ENCODE data around the gene SHPK. TPM values are rescaled to one million over a fixed set of nuclear protein-coding genes. Genes with fewer than 3 reads are reported as not detected.
A peak's percentile ranks its signal among the peaks of the same experiment; 100 is the strongest.

Gene SHPK
- total and polyA plus RNA-seq, 8 donors: 10.4 to 16.8 (median 13.8) TPM

DNA sequence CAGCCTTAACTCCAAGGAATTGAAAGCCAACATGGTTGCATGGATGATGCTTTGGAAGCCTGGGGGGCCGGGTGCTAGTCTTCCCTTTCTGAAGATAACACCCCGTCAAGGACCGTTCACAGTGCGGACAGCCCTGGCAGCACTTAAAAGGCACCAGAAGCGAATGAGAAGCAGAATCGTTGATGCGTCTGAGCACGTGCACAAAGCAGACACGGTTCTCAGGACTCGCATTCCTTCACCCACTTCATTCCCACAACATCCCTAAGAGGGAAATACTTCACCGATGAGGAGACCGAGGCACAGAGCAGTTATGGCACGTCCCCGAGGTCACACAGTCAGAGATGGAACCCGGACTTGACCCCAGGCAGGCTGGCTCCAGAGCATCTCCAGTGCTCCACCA lies 41.1 kb downstream of the SHPK start:
- DNase-seq (no peak), ATAC-seq (no peak)
- Histone ChIP-seq H3K4me3 (no peak overlapping the region), H3K36me3 (peaks cover 0 to 12% of the 10 kb centered on the region in 2 donors), H3K27ac (no peak overlapping the region), H3K27me3 (no peaks in the 10 kb centered on the region), H3K9me3 (no peaks in the 10 kb centered on the region), H3K4me1 (no peaks in the 10 kb centered on the region)
- intact Hi-C loops (cut with DNase I): no loop called here
- TF ChIP-seq, protein P1, sequence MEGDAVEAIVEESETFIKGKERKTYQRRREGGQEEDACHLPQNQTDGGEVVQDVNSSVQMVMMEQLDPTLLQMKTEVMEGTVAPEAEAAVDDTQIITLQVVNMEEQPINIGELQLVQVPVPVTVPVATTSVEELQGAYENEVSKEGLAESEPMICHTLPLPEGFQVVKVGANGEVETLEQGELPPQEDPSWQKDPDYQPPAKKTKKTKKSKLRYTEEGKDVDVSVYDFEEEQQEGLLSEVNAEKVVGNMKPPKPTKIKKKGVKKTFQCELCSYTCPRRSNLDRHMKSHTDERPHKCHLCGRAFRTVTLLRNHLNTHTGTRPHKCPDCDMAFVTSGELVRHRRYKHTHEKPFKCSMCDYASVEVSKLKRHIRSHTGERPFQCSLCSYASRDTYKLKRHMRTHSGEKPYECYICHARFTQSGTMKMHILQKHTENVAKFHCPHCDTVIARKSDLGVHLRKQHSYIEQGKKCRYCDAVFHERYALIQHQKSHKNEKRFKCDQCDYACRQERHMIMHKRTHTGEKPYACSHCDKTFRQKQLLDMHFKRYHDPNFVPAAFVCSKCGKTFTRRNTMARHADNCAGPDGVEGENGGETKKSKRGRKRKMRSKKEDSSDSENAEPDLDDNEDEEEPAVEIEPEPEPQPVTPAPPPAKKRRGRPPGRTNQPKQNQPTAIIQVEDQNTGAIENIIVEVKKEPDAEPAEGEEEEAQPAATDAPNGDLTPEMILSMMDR (IDR thresholded peaks at IDR 0.05): no peak

DNA sequence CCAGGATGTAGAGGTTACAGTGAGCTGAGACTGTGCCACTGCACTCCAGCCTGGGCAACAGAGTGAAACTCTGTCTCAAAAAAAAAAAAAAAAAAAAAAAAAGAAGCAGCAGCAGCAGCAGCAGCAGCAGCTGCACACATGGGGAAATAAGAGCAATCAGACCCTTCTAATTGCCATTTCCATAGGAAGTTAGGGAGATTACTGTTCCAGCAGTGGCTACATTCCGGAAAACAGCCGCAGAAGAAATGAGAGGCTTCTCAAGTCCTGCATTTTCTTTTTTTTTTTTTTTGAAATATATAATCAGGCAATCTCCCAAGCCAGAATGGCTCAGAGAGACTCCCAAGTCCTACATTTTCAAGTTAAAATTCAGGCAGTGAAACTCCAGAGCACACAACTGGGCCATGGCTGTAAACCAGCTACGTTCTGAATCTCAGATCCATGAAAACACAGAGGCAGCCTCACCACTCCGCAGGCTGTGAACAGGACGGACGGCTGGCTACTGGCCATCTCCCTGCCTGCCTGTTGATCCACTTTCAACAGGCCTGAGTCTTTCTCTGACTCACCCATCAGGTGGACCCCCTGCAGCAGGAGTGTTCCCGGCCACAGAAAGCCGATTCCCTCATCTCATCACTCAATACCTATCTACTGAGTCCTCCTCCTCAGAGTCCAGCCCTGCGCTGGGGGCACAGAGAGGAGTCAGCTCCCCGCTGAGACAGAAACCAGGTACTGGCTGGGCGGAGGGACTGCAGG lies 41.8 kb downstream of the SHPK start:
- no peak overlapping the region for H3K4me3 ChIP-seq
- H3K9me3 ChIP-seq: no peaks in the 10 kb centered on the region
- H3K27me3 ChIP-seq: no peaks in the 10 kb centered on the region
- TF ChIP-seq, protein P1 (IDR thresholded peaks at IDR 0.05): no peak
- DNase-seq (peak in 1 of 4 donors; percentile 25), ATAC-seq (peak; percentile 27)
- H3K4me1 ChIP-seq: no peaks in the 10 kb centered on the region
- H3K36me3 ChIP-seq: peaks cover 0 to 19% of the 10 kb centered on the region in 2 donors
- intact Hi-C loops (cut with DNase I): no loop called here
- H3K27ac ChIP-seq: no peak overlapping the region

DNA sequence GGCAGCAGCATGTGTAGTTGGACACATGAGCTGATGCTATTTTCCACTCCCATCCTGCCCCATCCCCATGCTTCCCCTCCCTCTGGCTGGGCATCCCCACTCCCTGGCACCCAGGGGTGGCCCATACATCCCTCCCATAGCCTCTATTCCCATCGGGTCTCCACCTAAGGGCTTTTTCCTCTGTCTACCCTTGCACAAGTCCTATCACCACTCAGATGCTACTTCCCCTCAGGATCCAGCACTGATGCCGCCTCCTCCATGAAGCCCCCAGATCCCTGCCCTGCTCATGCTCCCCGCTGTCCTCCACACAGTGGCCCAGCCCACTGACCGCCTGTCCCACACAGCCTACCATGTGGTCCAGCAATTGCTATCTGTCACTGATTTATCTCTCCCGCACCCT lies 42.7 kb downstream of the SHPK start:
- H3K9me3 ChIP-seq: no peaks in the 10 kb centered on the region
- no peak overlapping the region for H3K4me3 ChIP-seq
- ATAC-seq (no peak), DNase-seq (no peak)
- no peak overlapping the region for H3K27ac ChIP-seq
- TF ChIP-seq, protein P1 (IDR thresholded peaks at IDR 0.05): no peak
- H3K36me3 ChIP-seq: peaks cover 0 to 28% of the 10 kb centered on the region in 2 donors
- H3K4me1 ChIP-seq: no peaks in the 10 kb centered on the region
- intact Hi-C loops (cut with DNase I): no loop called here
- no peaks in the 10 kb centered on the region for H3K27me3 ChIP-seq

DNA sequence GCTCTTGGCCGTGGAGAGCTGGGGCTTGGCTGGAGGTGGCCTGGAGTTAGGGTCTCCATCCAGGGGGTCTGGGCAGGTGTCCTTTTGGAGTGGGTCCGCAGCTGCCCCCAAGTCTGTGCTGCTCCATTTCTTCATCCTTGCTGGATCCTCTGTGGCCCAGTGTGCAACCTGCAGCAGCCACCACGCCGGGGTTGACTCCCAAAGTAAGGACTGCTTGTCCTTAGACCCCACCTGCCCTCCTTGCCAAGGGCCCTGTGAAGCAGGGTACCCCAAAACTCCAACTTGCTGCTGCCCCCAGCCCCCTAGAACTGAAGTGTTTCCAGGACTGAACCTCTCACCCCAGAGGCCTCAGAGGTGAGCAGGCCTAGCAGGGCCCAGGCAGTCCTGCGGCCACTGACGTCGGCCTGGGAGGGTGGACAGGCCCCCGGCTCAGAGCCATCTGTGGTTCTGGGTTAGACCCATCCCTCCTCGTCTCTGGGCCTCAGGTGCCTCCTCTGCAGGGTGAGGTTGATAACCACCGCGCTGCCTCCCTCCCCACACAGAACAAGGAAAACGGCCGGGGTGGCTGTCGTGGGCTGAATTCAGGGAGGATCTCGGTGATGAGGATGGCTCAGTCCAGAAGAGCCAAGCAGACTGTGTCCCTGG lies 43.7 kb downstream of the SHPK start:
- Histone ChIP-seq H3K9me3 (no peaks in the 10 kb centered on the region), H3K27ac (no peak overlapping the region), H3K36me3 (peaks cover 0 to 37% of the 10 kb centered on the region in 2 donors), H3K27me3 (no peaks in the 10 kb centered on the region), H3K4me1 (no peaks in the 10 kb centered on the region), H3K4me3 (no peak overlapping the region)
- intact Hi-C loops (cut with DNase I): no loop called here
- DNase-seq (no peak), ATAC-seq (no peak)
- TF ChIP-seq, protein P1 (IDR thresholded peaks at IDR 0.05): no peak

DNA sequence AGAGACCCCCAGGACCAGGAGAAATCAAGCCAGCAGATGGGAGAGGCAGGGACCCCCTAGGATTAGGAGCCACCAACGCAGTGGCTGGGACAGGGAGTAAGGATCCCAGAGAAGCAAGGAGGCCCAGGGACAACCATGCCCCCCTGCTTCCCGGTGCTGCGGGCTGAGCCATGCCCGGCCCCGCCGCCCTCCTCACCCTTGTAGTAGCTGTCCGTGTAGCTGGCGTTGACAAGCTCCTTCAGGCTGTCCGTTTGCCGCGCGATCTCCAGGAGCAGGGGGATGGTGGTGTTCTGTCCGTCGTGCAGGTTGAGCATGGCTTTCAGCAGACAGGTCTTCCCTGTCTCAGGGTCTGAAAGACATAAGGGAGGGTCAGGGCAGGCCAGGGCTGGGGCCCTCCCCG lies 45.3 kb downstream of the SHPK start:
- no peak for ATAC-seq
- intact Hi-C loops (cut with DNase I): no loop called here

More for the DNA sequence above, 45.3 kb downstream of the SHPK start:
- TF ChIP-seq, protein P1 (IDR thresholded peaks at IDR 0.05): no peak
- Histone ChIP-seq H3K27me3 (no peaks in the 10 kb centered on the region), H3K4me3 (no peak overlapping the region), H3K27ac (no peak overlapping the region), H3K9me3 (no peaks in the 10 kb centered on the region), H3K4me1 (no peaks in the 10 kb centered on the region), H3K36me3 (peaks cover 0 to 52% of the 10 kb centered on the region in 2 donors)
- DNase-seq: no peak

Data from left lung (tissue), 10 donors.